Measurements from ENCODE around the gene ROBO4.

Gene ROBO4

DNA sequence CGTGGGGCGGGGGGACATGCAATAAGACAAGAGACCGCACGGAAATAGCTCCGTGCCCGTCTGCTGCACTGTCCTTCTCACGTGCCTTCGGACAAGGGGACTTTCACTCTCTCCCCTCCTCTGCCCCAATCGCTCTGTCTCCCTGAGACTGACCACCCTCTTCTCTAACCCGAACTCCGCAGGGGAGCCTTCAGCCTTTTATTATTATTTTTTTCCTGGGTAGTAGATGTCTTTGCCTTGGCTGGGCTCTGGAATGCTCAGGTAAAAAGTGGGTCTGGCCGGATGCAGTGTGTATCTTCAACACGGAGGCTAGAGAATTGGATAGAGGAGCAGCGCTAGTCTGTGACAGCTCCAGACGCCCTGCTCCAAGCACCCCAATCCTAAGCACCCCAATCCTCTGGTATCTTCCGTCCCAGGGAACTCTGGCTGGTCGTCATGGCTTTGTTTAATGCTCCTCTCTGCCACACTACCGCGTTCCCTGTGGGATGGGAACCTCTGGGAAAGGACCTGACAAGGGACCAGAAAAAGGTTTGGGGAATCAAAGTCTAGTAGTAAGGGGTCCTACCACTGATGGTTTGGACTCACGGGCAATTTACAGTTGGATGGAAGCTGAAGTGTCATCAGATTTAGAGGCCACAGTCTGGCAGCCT, 57.6 kb downstream of the ROBO4 start:
- 0 out of 20 replicates have a peak overlapping the region, but pooled peaks of 2 of the 10 experiments have one; percentile 14 to 17 for H3K4me3 ChIP-seq

DNA sequence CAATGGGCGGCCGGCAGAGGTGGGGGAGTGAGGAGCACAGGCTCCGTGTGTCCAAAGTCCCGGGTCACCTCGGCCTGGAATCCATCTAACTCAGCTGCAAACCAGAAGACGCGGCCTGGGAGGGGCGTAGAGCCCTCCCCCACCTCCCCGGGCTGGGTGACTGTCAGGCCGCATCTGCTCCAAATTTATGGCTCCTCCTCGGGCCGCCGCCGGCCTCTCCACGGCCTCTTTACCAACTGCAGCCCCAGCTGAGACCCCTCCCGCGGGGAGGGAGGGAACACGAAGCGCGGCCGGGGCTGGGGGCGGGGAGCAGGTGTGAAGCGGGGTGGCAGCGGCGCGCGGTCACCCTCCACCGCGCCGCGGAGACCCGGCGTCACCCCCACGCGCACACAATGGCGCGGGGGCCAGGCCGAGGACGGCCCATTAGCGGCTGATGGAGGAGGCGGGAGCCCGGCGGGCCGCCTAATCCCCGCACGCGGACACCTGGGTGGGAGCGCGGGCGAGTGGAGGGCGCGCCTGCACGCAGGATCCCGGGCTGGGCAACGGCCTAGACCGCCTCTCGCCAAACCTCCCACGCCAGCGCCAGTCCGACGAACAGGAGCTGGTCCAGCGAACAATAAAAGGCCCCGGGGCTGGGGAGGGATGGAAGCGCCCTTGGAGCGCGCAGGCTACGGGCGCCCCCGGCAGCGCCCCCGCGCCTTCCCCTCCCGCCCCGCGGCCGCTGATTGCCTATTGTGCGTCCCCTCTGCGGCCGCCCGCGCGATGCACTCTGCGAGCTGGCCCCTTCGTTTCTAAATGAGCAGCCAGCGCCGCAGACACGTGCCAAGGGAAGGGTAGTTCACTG, 58.3 kb downstream of the ROBO4 start:
- Histone ChIP-seq H3K4me3 (peak overlapping the region in 8 of 10 experiments; percentile 15 to 50 (median 28); a peak in 9 of 20 replicates), H3K27me3 (peaks cover 73 to 86% (median 76%) of the 10 kb centered on the region in 11 experiments), H4K20me1 (peaks cover 0 to 38% (median 11%) of the 10 kb centered on the region in 11 experiments; a peak in 12 of 22 replicates), H3K36me3 (no peaks in the 10 kb centered on the region), H3K9me3 (replicated peaks in 1 of 11) (peaks cover 0 to 18% (median 5%) of the 10 kb centered on the region in 11 experiments; a peak in 7 of 22 replicates), H3K27ac (no peak overlapping the region), H3K4me2 (peak overlapping the region; percentile 36 to 67 (median 53); a peak in 20 of 22 replicates), H3K4me1 (peaks cover 5 to 15% (median 10%) of the 10 kb centered on the region in 10 experiments; a peak in 11 of 20 replicates), H3K9ac (no peak overlapping the region)
- TF ChIP-seq Cebpa-rat (IDR thresholded peaks at IDR 0.05) = no peak

More for the DNA sequence above, 57.6 kb downstream of the ROBO4 start:
- Histone ChIP-seq H4K20me1 (peaks cover 0 to 38% (median 11%) of the 10 kb centered on the region in 11 experiments; a peak in 13 of 22 replicates), H3K27ac (no peak overlapping the region), H3K4me2 (peak overlapping the region in 1 of 11 experiments; percentile 67; a peak in 1 of 22 replicates), H3K27me3 (peaks cover 81 to 93% (median 84%) of the 10 kb centered on the region in 11 experiments), H3K4me1 (peaks cover 5 to 15% (median 10%) of the 10 kb centered on the region in 10 experiments; a peak in 11 of 20 replicates), H3K36me3 (no peaks in the 10 kb centered on the region), H3K9ac (no peak overlapping the region), H3K9me3 (replicated peaks in 1 of 11) (peaks cover 0 to 18% (median 5%) of the 10 kb centered on the region in 11 experiments; a peak in 7 of 22 replicates)
- no peak for TF ChIP-seq Cebpa-rat (IDR thresholded peaks at IDR 0.05)

DNA sequence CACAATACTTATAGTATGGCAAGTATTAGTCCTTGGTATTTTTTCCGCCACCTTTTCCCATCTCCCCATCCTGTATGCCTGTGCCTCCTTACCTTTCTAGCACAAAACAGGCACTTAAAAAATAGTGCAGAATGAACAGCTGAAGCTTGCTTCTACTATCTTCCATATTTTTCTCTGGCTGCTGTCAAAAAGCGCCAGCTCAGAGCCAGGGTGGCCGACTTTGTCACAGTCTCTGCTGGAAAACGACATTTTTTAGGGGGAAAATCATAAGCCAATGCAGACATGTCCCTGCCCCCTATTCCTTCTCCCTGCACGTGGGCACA, 58.9 kb downstream of the ROBO4 start:
- no peak for TF ChIP-seq Cebpa-rat (IDR thresholded peaks at IDR 0.05)
- no peak overlapping the region for H3K9ac ChIP-seq
- peak overlapping the region in 5 of 10 experiments; percentile 15 to 36 (median 24); a peak in 2 of 20 replicates for H3K4me3 ChIP-seq
- no peak overlapping the region for H3K27ac ChIP-seq
- H3K9me3 ChIP-seq (replicated peaks in 1 of 11) = peaks cover 0 to 16% (median 5%) of the 10 kb centered on the region in 11 experiments; a peak in 7 of 22 replicates
- peaks cover 0 to 37% (median 11%) of the 10 kb centered on the region in 11 experiments; a peak in 12 of 22 replicates for H4K20me1 ChIP-seq
- peaks cover 67 to 80% (median 71%) of the 10 kb centered on the region in 11 experiments for H3K27me3 ChIP-seq
- H3K36me3 ChIP-seq = no peaks in the 10 kb centered on the region
- H3K4me1 ChIP-seq = peaks cover 5 to 15% (median 10%) of the 10 kb centered on the region in 10 experiments; a peak in 11 of 20 replicates
- H3K4me2 ChIP-seq = peak overlapping the region in 7 of 11 experiments; percentile 49 to 67 (median 56); a peak in 9 of 22 replicates

DNA sequence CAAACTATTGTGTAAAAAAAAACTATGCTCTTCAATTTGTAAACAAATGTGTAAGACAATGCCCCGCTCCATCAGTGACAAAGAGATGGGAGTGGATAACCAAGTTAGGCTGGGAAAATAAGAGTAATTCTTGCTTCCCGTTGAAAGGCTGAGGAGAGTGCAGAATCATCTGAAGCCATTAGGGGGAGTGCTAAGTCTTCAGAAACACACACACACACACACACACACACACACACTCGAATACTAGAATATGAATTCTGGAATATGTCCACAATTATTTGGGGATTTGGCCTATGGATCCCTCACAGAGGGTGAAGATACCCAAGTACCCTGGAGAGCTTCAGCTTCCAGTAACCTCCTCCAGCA, 60.2 kb downstream of the ROBO4 start:
- H3K9me3 ChIP-seq (replicated peaks in 1 of 11) = peaks cover 0 to 15% (median 5%) of the 10 kb centered on the region in 11 experiments; a peak in 7 of 22 replicates
- peaks cover 54 to 67% (median 58%) of the 10 kb centered on the region in 11 experiments for H3K27me3 ChIP-seq
- H3K4me2 ChIP-seq = peak overlapping the region in 5 of 11 experiments; percentile 56 to 84 (median 61); a peak in 8 of 22 replicates
- no peak for TF ChIP-seq Cebpa-rat (IDR thresholded peaks at IDR 0.05)
- H4K20me1 ChIP-seq = peaks cover 0 to 34% (median 11%) of the 10 kb centered on the region in 11 experiments; a peak in 12 of 22 replicates
- H3K27ac ChIP-seq = no peak overlapping the region
- H3K36me3 ChIP-seq = no peaks in the 10 kb centered on the region
- H3K4me3 ChIP-seq = no peak overlapping the region
- H3K9ac ChIP-seq = no peak overlapping the region
- peaks cover 5 to 15% (median 10%) of the 10 kb centered on the region in 10 experiments; a peak in 11 of 20 replicates for H3K4me1 ChIP-seq

DNA sequence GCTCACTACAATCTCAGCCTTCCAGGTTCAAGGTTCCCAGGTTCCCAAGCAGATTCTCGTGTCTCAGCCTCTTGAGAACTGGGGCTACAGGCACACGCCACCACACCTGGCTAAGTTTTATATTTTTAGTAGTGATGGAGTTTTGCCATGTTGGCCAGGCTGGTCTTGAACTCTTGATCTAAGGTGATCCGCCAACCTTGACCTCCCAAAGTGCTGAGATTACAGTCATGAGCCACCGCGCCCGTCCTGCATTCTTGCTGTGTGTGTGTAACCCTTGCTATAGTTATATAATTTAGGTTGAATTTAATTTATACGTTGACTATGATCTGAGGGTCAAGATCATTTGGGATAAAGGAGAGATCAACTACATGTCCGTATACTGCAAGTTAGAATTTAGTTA, 61.7 kb downstream of the ROBO4 start:
- H3K9ac ChIP-seq = no peak overlapping the region
- peaks cover 5 to 15% (median 10%) of the 10 kb centered on the region in 10 experiments; a peak in 11 of 20 replicates for H3K4me1 ChIP-seq
- peaks cover 39 to 51% (median 42%) of the 10 kb centered on the region in 11 experiments for H3K27me3 ChIP-seq
- peaks cover 0 to 24% (median 7%) of the 10 kb centered on the region in 11 experiments; a peak in 11 of 22 replicates for H4K20me1 ChIP-seq
- no peak for TF ChIP-seq Cebpa-rat (IDR thresholded peaks at IDR 0.05)
- no peaks in the 10 kb centered on the region for H3K36me3 ChIP-seq
- peaks cover 0 to 10% (median 0%) of the 10 kb centered on the region in 11 experiments; a peak in 2 of 22 replicates for H3K9me3 ChIP-seq (replicated peaks in 1 of 11)
- H3K4me3 ChIP-seq = 0 out of 20 replicates have a peak overlapping the region, but pooled peaks of 1 of the 10 experiments have one; percentile 45
- peak overlapping the region in 4 of 11 experiments; percentile 41 to 84 (median 58); a peak in 8 of 22 replicates for H3K4me2 ChIP-seq
- H3K27ac ChIP-seq = no peak overlapping the region

DNA sequence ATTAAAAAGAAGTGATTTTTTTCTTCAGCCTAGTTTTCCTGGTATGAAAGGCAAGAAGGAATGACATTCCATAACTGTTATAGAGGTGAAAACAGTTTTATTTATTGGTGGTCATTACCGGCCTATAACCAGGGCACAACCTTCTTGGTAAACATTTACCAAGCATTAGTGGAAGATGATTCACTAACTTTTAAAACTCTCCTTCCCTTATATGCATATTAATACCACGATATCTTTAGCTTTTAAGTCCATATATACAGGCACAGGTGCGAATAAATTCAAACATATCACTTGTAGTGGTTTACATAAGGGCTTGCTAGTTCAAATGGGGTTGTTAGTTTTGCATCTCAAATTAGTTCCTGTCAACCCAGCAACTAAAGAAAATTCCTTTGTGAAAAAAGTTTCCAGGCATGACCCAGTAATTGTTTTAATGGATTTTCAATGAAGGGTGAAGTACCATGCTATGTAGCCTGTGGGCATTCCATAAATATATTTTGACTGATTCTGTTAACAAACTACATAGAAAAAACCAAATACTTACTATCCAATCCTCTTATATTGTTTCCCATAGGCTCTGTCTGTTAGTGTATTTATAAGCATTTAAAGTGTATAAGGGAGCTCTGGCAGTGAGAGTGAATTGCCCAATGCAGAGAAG, 63.0 kb downstream of the ROBO4 start:
- Histone ChIP-seq H3K27ac (no peak overlapping the region), H3K27me3 (peaks cover 26 to 39% (median 29%) of the 10 kb centered on the region in 11 experiments), H4K20me1 (peaks cover 0 to 19% (median 7%) of the 10 kb centered on the region in 11 experiments; a peak in 11 of 22 replicates), H3K4me3 (no peak overlapping the region), H3K4me2 (no peak overlapping the region), H3K4me1 (peaks cover 5 to 15% (median 11%) of the 10 kb centered on the region in 10 experiments; a peak in 11 of 20 replicates), H3K9me3 (replicated peaks in 1 of 11) (0 out of 22 replicates have a peak, but pooled peaks cover 0 to 1% (median 0%) of the 10 kb centered on the region in 11 experiments), H3K36me3 (no peaks in the 10 kb centered on the region), H3K9ac (no peak overlapping the region)
- no peak for TF ChIP-seq Cebpa-rat (IDR thresholded peaks at IDR 0.05)

All from BLaER1 treated with 17β-estradiol and CSF1 and Interleukin-3, amounts not matched to agents 10 nM and 100 nM (cell line).